ENCODE measurements around the gene PARS2.

Gene PARS2

GRCh38 chr1:54772951-54773350 is 8.6 kb upstream of the PARS2 start:
- no peaks in the 10 kb centered on the region; the same call in 1 of the 2 replicates for H3K27me3 ChIP-seq (ENCODE audit: control insufficient read depth, insufficient read depth, low read length)
- H3K4me3 ChIP-seq (ENCODE audit: low read length), result no peak overlapping the region
- no CpG with 5 or more reads among the region's 2 CpGs for WGBS (ENCODE audit: insufficient coverage, insufficient read length)
- no peaks in the 10 kb centered on the region for H3K9me3 ChIP-seq (ENCODE audit: control insufficient read depth, insufficient read depth, low read length)
- no peak overlapping the region for H3K27ac ChIP-seq (ENCODE audit: low read length)
- H3K36me3 ChIP-seq (ENCODE audit: control insufficient read depth, insufficient read depth, low read length), result no peaks in the 10 kb centered on the region
- 0 out of 2 replicates have a peak, but pooled peaks cover 2% of the 10 kb centered on the region for H3K4me1 ChIP-seq (ENCODE audit: control insufficient read depth, insufficient read depth, low read length)
- no peak for DNase-seq (ENCODE audit: low read depth, low spot score)

GRCh38 chr1:54768093-54768492 is 3.8 kb upstream of the PARS2 start:
- H3K4me1 ChIP-seq (ENCODE audit: control insufficient read depth, insufficient read depth, low read length), result 0 out of 2 replicates have a peak, but pooled peaks cover 2% of the 10 kb centered on the region
- no peaks in the 10 kb centered on the region for H3K9me3 ChIP-seq (ENCODE audit: control insufficient read depth, insufficient read depth, low read length)
- no peak overlapping the region for H3K4me3 ChIP-seq (ENCODE audit: low read length)
- no peak for DNase-seq (ENCODE audit: low read depth, low spot score)
- no peaks in the 10 kb centered on the region for H3K27me3 ChIP-seq (ENCODE audit: control insufficient read depth, insufficient read depth, low read length)
- no peaks in the 10 kb centered on the region for H3K36me3 ChIP-seq (ENCODE audit: control insufficient read depth, insufficient read depth, low read length)
- no peak overlapping the region for H3K27ac ChIP-seq (ENCODE audit: low read length)
- no CpG with 5 or more reads among the region's 5 CpGs for WGBS (ENCODE audit: insufficient coverage, insufficient read length)

GRCh38 chr1:54767526-54767925 is 3.2 kb upstream of the PARS2 start:
- WGBS (ENCODE audit: insufficient coverage, insufficient read length), result no CpG with 5 or more reads among the region's 6 CpGs

DNA sequence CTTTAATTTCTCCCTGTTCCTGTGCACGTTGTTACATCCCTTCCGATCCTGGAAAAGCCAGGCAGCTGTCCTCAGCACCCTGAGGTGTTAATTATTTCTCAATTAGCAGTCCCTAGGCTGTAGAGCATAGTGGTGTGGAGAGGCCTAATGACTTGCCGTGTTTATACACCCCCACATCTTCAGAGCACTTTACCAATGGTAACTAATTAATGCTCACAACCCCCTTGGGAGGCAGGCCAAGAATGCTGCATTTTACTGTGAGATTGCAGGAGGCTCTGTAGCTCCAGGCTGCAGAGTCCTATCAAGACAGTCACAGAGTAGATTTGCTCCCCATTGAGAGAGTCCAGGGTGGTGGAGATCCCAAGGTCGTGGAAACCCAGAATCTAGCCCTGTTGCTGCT is 2.4 kb upstream of the PARS2 start:
- Histone ChIP-seq H3K9me3 (ENCODE audit: control insufficient read depth, insufficient read depth, low read length) (no peaks in the 10 kb centered on the region), H3K4me1 (ENCODE audit: control insufficient read depth, insufficient read depth, low read length) (0 out of 2 replicates have a peak, but pooled peaks cover 2% of the 10 kb centered on the region), H3K27me3 (ENCODE audit: control insufficient read depth, insufficient read depth, low read length) (no peaks in the 10 kb centered on the region), H3K27ac (ENCODE audit: low read length) (no peak overlapping the region), H3K36me3 (ENCODE audit: control insufficient read depth, insufficient read depth, low read length) (no peaks in the 10 kb centered on the region), H3K4me3 (ENCODE audit: low read length) (no peak overlapping the region)
- DNase-seq (ENCODE audit: low read depth, low spot score), result no peak
- WGBS (ENCODE audit: insufficient coverage, insufficient read length), result no CpG with 5 or more reads among the region's 4 CpGs

More at GRCh38 chr1:54767526-54767925, 3.2 kb upstream of the PARS2 start:
- H3K4me3 ChIP-seq (ENCODE audit: low read length), result no peak overlapping the region
- no peak overlapping the region for H3K27ac ChIP-seq (ENCODE audit: low read length)
- H3K4me1 ChIP-seq (ENCODE audit: control insufficient read depth, insufficient read depth, low read length), result 0 out of 2 replicates have a peak, but pooled peaks cover 2% of the 10 kb centered on the region
- H3K36me3 ChIP-seq (ENCODE audit: control insufficient read depth, insufficient read depth, low read length), result no peaks in the 10 kb centered on the region
- no peak for DNase-seq (ENCODE audit: low read depth, low spot score)
- H3K27me3 ChIP-seq (ENCODE audit: control insufficient read depth, insufficient read depth, low read length), result no peaks in the 10 kb centered on the region
- no peaks in the 10 kb centered on the region for H3K9me3 ChIP-seq (ENCODE audit: control insufficient read depth, insufficient read depth, low read length)

DNA sequence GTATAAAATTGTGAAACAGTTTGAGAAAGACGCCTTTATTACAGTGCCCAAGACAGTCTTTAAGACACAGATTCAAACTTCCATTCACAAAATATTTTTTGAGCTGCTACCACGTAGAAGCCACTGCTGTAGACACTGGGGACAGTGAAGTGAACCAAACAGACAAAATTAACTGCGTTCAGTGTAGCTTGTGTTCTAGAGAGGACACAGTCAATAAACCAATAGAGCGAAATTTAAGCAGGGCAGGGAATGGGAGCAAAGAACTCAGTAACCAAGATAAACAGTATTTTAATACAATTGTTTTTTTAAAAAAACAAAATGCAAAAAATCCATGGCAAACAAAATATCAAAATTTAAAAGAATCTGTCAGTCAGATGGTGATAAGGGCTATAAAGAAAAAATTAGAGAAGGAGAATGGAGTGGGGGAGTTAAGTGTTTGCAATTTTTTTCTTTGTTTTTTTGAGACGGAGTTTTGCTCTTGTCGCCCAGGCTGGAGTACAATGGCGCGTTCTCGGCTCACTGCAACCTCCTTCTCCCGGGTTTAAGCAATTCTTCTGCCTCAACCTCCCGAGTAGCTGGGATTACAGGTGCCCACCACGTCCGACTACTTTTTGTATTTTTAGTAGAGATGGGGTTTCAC is 719 bp upstream of the PARS2 start:
- H3K27me3 ChIP-seq (ENCODE audit: control insufficient read depth, insufficient read depth, low read length), result no peaks in the 10 kb centered on the region
- no peaks in the 10 kb centered on the region for H3K36me3 ChIP-seq (ENCODE audit: control insufficient read depth, insufficient read depth, low read length)
- H3K4me1 ChIP-seq (ENCODE audit: control insufficient read depth, insufficient read depth, low read length), result 0 out of 2 replicates have a peak, but pooled peaks cover 2% of the 10 kb centered on the region
- peak overlapping the region; percentile 11; the same call in 1 of the 2 replicates for H3K4me3 ChIP-seq (ENCODE audit: low read length)
- H3K9me3 ChIP-seq (ENCODE audit: control insufficient read depth, insufficient read depth, low read length), result no peaks in the 10 kb centered on the region
- 100% methylated on average over 1 of the region's 13 CpGs for WGBS (ENCODE audit: insufficient coverage, insufficient read length)
- H3K27ac ChIP-seq (ENCODE audit: low read length), result no peak overlapping the region
- no peak for DNase-seq (ENCODE audit: low read depth, low spot score)

DNA sequence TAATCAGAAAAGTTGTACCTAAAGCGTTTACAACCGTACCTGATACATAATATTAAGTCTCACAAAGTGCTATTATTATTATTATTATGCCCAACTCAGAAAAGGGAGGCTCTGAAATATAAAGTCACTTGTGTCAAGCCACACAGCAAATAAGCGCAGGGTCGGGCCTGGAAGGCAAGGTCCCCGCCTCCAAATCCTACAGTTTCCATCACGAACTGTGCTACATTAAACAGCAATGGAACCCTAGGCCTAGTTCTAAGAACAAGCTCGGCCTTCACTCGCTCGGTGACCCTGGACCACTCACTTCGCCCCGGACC is 549 bp downstream of the PARS2 start:
- Histone ChIP-seq H3K9me3 (ENCODE audit: control insufficient read depth, insufficient read depth, low read length) (no peaks in the 10 kb centered on the region), H3K27ac (ENCODE audit: low read length) (no peak overlapping the region), H3K4me1 (ENCODE audit: control insufficient read depth, insufficient read depth, low read length) (0 out of 2 replicates have a peak, but pooled peaks cover 2% of the 10 kb centered on the region), H3K27me3 (ENCODE audit: control insufficient read depth, insufficient read depth, low read length) (no peaks in the 10 kb centered on the region), H3K4me3 (ENCODE audit: low read length) (peak overlapping the region; percentile 73; the same call in 1 of the 2 replicates), H3K36me3 (ENCODE audit: control insufficient read depth, insufficient read depth, low read length) (0 out of 2 replicates have a peak, but pooled peaks cover under 1% of the 10 kb centered on the region)
- WGBS (ENCODE audit: insufficient coverage, insufficient read length), result no CpG with 5 or more reads among the region's 11 CpGs
- DNase-seq (ENCODE audit: low read depth, low spot score), result no peak

DNA sequence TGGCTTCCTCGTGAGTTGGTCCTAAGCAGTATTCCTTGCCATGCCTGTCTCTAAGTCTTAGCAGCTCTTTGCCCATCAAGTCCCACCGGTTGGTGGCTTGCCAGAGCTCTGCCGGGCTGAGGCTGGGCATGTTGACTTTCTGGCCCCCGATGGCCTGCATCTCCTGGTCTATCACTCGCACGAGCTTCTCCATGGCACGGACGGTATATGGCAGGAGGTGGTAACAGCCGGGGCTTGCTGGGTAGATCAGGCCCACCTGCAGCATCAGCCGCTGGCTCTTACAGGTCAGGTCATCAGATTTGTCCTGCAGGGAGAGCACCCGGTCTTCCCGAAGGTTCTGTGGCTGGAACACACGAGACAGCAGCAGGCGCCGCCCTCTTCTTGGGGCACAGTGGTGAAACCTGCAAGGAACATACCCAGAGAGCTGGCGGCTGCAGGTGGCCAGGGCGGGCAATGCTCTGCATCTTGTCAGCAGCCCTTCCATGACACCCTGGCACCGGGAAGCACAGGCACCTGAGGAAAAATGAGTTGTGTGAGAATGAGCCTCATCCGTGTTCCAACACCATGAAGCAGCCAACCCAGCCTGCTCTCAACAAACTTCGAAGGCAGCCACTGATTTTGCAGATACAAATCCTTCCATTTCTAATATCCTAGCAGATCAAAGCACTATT is 5.5 kb downstream of the PARS2 start:
- no peak for DNase-seq (ENCODE audit: low read depth, low spot score)
- WGBS (ENCODE audit: insufficient coverage, insufficient read length), result no CpG with 5 or more reads among the region's 20 CpGs
- Histone ChIP-seq H3K9me3 (ENCODE audit: control insufficient read depth, insufficient read depth, low read length) (no peaks in the 10 kb centered on the region), H3K36me3 (ENCODE audit: control insufficient read depth, insufficient read depth, low read length) (peaks cover 6% of the 10 kb centered on the region), H3K4me1 (ENCODE audit: control insufficient read depth, insufficient read depth, low read length) (no peaks in the 10 kb centered on the region), H3K4me3 (ENCODE audit: low read length) (no peak overlapping the region), H3K27me3 (ENCODE audit: control insufficient read depth, insufficient read depth, low read length) (no peaks in the 10 kb centered on the region), H3K27ac (ENCODE audit: low read length) (no peak overlapping the region)

DNA sequence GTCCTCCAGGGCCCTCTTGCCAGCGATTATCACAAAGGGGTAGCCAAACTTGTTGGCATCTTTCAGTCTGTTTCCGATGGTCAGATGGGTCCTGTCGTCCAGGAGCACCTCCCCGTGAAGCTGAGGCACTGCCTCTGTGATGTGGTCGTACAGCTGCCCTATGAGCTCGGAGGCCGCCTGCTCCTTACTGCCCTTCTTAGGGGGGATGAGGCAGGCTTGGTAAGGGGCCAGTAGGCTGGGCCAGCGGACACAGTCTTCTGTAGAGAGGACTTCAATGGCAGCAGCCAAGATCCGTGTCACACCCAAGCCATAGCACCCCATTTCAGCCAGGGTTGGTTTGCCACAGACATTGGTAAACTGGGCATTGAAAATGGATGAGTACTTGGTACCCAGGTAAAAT is 6.5 kb downstream of the PARS2 start:
- DNase-seq (ENCODE audit: low read depth, low spot score), result no peak
- Histone ChIP-seq H3K9me3 (ENCODE audit: control insufficient read depth, insufficient read depth, low read length) (no peaks in the 10 kb centered on the region), H3K27ac (ENCODE audit: low read length) (no peak overlapping the region), H3K36me3 (ENCODE audit: control insufficient read depth, insufficient read depth, low read length) (peaks cover 6% of the 10 kb centered on the region), H3K4me3 (ENCODE audit: low read length) (no peak overlapping the region), H3K4me1 (ENCODE audit: control insufficient read depth, insufficient read depth, low read length) (no peaks in the 10 kb centered on the region), H3K27me3 (ENCODE audit: control insufficient read depth, insufficient read depth, low read length) (no peaks in the 10 kb centered on the region)
- no CpG with 5 or more reads among the region's 9 CpGs for WGBS (ENCODE audit: insufficient coverage, insufficient read length)

- H3K27ac ChIP-seq (ENCODE audit: low read length), result no peak overlapping the region
- DNase-seq (ENCODE audit: low read depth, low spot score), result no peak
- H3K27me3 ChIP-seq (ENCODE audit: control insufficient read depth, insufficient read depth, low read length), result no peaks in the 10 kb centered on the region
- WGBS (ENCODE audit: insufficient coverage, insufficient read length), result no CpG with 5 or more reads among the region's 25 CpGs
- no peak overlapping the region for H3K4me3 ChIP-seq (ENCODE audit: low read length)
- peaks cover 6% of the 10 kb centered on the region for H3K36me3 ChIP-seq (ENCODE audit: control insufficient read depth, insufficient read depth, low read length)
- no peaks in the 10 kb centered on the region for H3K4me1 ChIP-seq (ENCODE audit: control insufficient read depth, insufficient read depth, low read length)
- H3K9me3 ChIP-seq (ENCODE audit: control insufficient read depth, insufficient read depth, low read length), result no peaks in the 10 kb centered on the region
Observed at GRCh38 chr1:54754486-54755285, 9.6 kb downstream of the PARS2 start.

GRCh38 chr1:54754045-54754444 is 10.3 kb downstream of the PARS2 start:
- no peak for DNase-seq (ENCODE audit: low read depth, low spot score)
- H3K27ac ChIP-seq (ENCODE audit: low read length), result no peak overlapping the region
- H3K9me3 ChIP-seq (ENCODE audit: control insufficient read depth, insufficient read depth, low read length), result no peaks in the 10 kb centered on the region
- H3K27me3 ChIP-seq (ENCODE audit: control insufficient read depth, insufficient read depth, low read length), result no peaks in the 10 kb centered on the region
- no CpG with 5 or more reads among the region's 22 CpGs for WGBS (ENCODE audit: insufficient coverage, insufficient read length)
- H3K36me3 ChIP-seq (ENCODE audit: control insufficient read depth, insufficient read depth, low read length), result peaks cover 6% of the 10 kb centered on the region
- H3K4me1 ChIP-seq (ENCODE audit: control insufficient read depth, insufficient read depth, low read length), result no peaks in the 10 kb centered on the region
- no peak overlapping the region for H3K4me3 ChIP-seq (ENCODE audit: low read length)

All from iPS DF 6.9 (cell line).